H1 (cell line): ENCODE data around the gene RAB11FIP5. TPM values are rescaled to one million over a fixed set of nuclear protein-coding genes. Genes with fewer than 3 reads are reported as not detected.

Source experiments
- CTCF ChIA-PET: fragments of 300-600 bp; sonication (Branson Sonifier 250); formaldehyde crosslinking; loops from one replicate; lab custom pipeline; 2021; ENCODE audit not compliant: partially characterized antibody; lab: Charles Lee
- POLR2A ChIA-PET: fragments of 300-600 bp; sonication (Branson Sonifier 250); formaldehyde crosslinking; loops from one replicate; lab custom pipeline; 2021; ENCODE audit warnings: inconsistent platforms; ENCODE audit not compliant: partially characterized antibody; lab: Charles Lee
- DNase-seq, 2 experiments: peaks; one replicate each; pipeline versions ENCODE4 v3.0.0 to v3.0.0-alpha.2; 2010 to 2022; ENCODE audit warnings: low spot score in 2 of 2, low read depth in 1 of 2, mixed read lengths in 1 of 2
- FAIRE-seq: peaks from 2 replicates; lab custom pipeline; 2011; peaks lifted over from hg19 to GRCh38; lab: Jason Lieb, UNC
- H2AFZ ChIP-seq: 2 replicates; pipeline ENCODE4 v1.8.1; 2012; ENCODE audit warnings: low read length, inconsistent platforms
- H2AK5ac ChIP-seq: 2 replicates; pipeline ENCODE4 v1.6.1; 2013; ENCODE audit warnings: low read depth, low read length
- H2BK120ac ChIP-seq: replicated peaks from 2 replicates; pipeline ENCODE3; 2013; ENCODE audit warnings: low read depth, low read length, inconsistent platforms
- H2BK12ac ChIP-seq: 2 replicates; pipeline ENCODE4 v1.6.1; 2013; ENCODE audit warnings: low read depth, low read length
- H2BK15ac ChIP-seq: 2 replicates; pipeline ENCODE4 v1.6.1; 2013; ENCODE audit warnings: low read length
- H2BK20ac ChIP-seq: 2 replicates; pipeline ENCODE4 v1.6.1; 2013; ENCODE audit warnings: low read length
- H2BK5ac ChIP-seq: 2 replicates; pipeline ENCODE4 v1.6.1; 2013; ENCODE audit warnings: low read depth, low read length
- H3K14ac ChIP-seq: 2 replicates; pipeline ENCODE4 v1.6.1; 2013; ENCODE audit warnings: inconsistent platforms; ENCODE audit not compliant: insufficient read length
- H3K18ac ChIP-seq: 2 replicates; pipeline ENCODE4 v1.6.1; 2013; ENCODE audit warnings: low read length; ENCODE audit errors: extremely low read depth
- H3K23ac ChIP-seq: 2 replicates; pipeline ENCODE4 v1.6.1; 2013; ENCODE audit warnings: inconsistent platforms; ENCODE audit not compliant: insufficient read length
- H3K23me2 ChIP-seq: 2 replicates; pipeline ENCODE4 v1.6.1; 2013; ENCODE audit warnings: low read depth, low read length
- H3K27ac ChIP-seq: 2 replicates; pipeline ENCODE4 v1.6.1; 2011; ENCODE audit warnings: low read depth, low read length, inconsistent platforms
- H3K27me3 ChIP-seq, 4 experiments: replicated peaks in 1 of 4; 1 replicate in 1 of 4; 2 replicates in 3 of 4; pipeline versions ENCODE4 v1.6.1 to v1.8.1; 2011 to 2013; ENCODE audit warnings: low read length in 3 of 4, mild to moderate bottlenecking in 3 of 4, inconsistent platforms in 2 of 4, mixed read lengths in 2 of 4, moderate library complexity in 1 of 4; ENCODE audit not compliant: control insufficient read depth in 3 of 4, insufficient read depth in 3 of 4; ENCODE audit errors: extremely low read depth in 1 of 4
- H3K36me3 ChIP-seq, 4 experiments: 2 replicates each; pipeline versions ENCODE4 v1.6.1 to v1.8.1; 2011 to 2013; ENCODE audit warnings: mild to moderate bottlenecking in 4 of 4, low read length in 3 of 4, moderate library complexity in 2 of 4, control low read depth in 1 of 4, inconsistent platforms in 1 of 4; ENCODE audit not compliant: insufficient read depth in 4 of 4, control insufficient read depth in 2 of 4
- H3K4ac ChIP-seq: replicated peaks from 2 replicates; pipeline ENCODE3; 2013; ENCODE audit warnings: low read length, low read depth, mixed read lengths, inconsistent platforms; ENCODE audit not compliant: insufficient read length
- H3K4me1 ChIP-seq, 4 experiments: replicated peaks in 1 of 4; 1 replicate in 1 of 4; 2 replicates in 3 of 4; pipeline versions ENCODE4 v1.6.1 to v1.8.1; 2011 to 2013; ENCODE audit warnings: low read length in 3 of 4, inconsistent platforms in 2 of 4, mixed read lengths in 1 of 4; ENCODE audit not compliant: insufficient read depth in 4 of 4, control insufficient read depth in 3 of 4
- H3K4me2 ChIP-seq, 2 experiments: 2 replicates each; pipeline versions ENCODE4 v1.6.1 to v1.8.1; 2011 to 2013; ENCODE audit warnings: low read depth in 2 of 2, low read length in 2 of 2, control low read depth in 1 of 2, inconsistent platforms in 1 of 2, mild to moderate bottlenecking in 1 of 2; ENCODE audit not compliant: insufficient read depth in 1 of 2
- H3K4me3 ChIP-seq, 4 experiments: fragments of 200-600, 300-600 bp in 1 of 4; sonication (generic), shearing (Covaris generic), sonication (Bioruptor Twin) in 1 of 4; 2 replicates each; pipeline versions ENCODE4 v1.5.1 to v1.8.1; 2011 to 2016; ENCODE audit warnings: low read length in 4 of 4, low read depth in 3 of 4, control low read depth in 2 of 4, inconsistent platforms in 2 of 4, mild to moderate bottlenecking in 2 of 4, mixed read lengths in 1 of 4, moderate library complexity in 1 of 4; ENCODE audit not compliant: insufficient read depth in 2 of 4; ENCODE audit errors: extremely low read depth in 1 of 4
- H3K56ac ChIP-seq: replicated peaks from 2 replicates; pipeline ENCODE3; 2013; ENCODE audit warnings: low read depth, mild to moderate bottlenecking, mixed read lengths, low read length, inconsistent platforms; ENCODE audit not compliant: insufficient read length
- H3K79me1 ChIP-seq: 2 replicates; pipeline ENCODE4 v1.6.1; 2013; ENCODE audit warnings: low read depth, low read length, control low read depth
- H3K79me2 ChIP-seq, 2 experiments: 2 replicates each; pipeline versions ENCODE4 v1.6.1 to v1.8.1; 2012 to 2013; ENCODE audit warnings: low read length in 2 of 2, mild to moderate bottlenecking in 2 of 2, inconsistent platforms in 1 of 2; ENCODE audit not compliant: insufficient read depth in 2 of 2, control insufficient read depth in 1 of 2
- H3K9ac ChIP-seq, 4 experiments: replicated peaks in 1 of 4; 1 replicate in 1 of 4; 2 replicates in 3 of 4; pipeline versions ENCODE4 v1.6.1 to v1.8.1; 2011 to 2013; ENCODE audit warnings: low read depth in 3 of 4, low read length in 3 of 4, control low read depth in 2 of 4, mild to moderate bottlenecking in 2 of 4, moderate library complexity in 2 of 4, inconsistent platforms in 1 of 4; ENCODE audit errors: extremely low read depth in 1 of 4
- H3K9me3 ChIP-seq, 2 experiments: 2 replicates each; pipeline versions ENCODE4 v1.6.1 to v1.8.1; 2012 to 2013; ENCODE audit warnings: mild to moderate bottlenecking in 2 of 2, moderate library complexity in 2 of 2, control low read depth in 1 of 2, inconsistent platforms in 1 of 2, low read depth in 1 of 2, low read length in 1 of 2, mixed read lengths in 1 of 2; ENCODE audit not compliant: insufficient read depth in 2 of 2
- H4K20me1 ChIP-seq, 2 experiments: replicated peaks in 1 of 2; 2 replicates each; pipeline versions ENCODE3 to v1.8.1; 2011 to 2013; ENCODE audit warnings: inconsistent platforms in 2 of 2, low read length in 2 of 2, mild to moderate bottlenecking in 1 of 2; ENCODE audit not compliant: insufficient read depth in 2 of 2, control insufficient read depth in 1 of 2
- H4K5ac ChIP-seq: 2 replicates; pipeline ENCODE4 v1.6.1; 2013; ENCODE audit warnings: low read length, low read depth, mixed read lengths, inconsistent platforms; ENCODE audit not compliant: insufficient read length
- H4K8ac ChIP-seq: 2 replicates; pipeline ENCODE4 v1.8.0; 2013; ENCODE audit warnings: mild to moderate bottlenecking, moderate library complexity, low read length, inconsistent platforms; ENCODE audit not compliant: insufficient read depth; ENCODE audit errors: extremely low read depth
- H4K91ac ChIP-seq: replicated peaks from 2 replicates; pipeline ENCODE3; 2013; ENCODE audit warnings: low read length, mixed read lengths, inconsistent platforms; ENCODE audit not compliant: insufficient read length
- ATF3 ChIP-seq: IDR thresholded peaks from 2 replicates; pipeline ENCODE4 v1.6.1; 2011; ENCODE audit warnings: low read depth, mild to moderate bottlenecking, low read length; ENCODE audit not compliant: insufficient read depth
- CBX5 ChIP-seq: fragments of 300-800, 300-1000 bp; sonication (generic); IDR thresholded peaks from 2 replicates; pipeline ENCODE4 v1.7.1; 2016; ENCODE audit warnings: antibody characterized with exemption, low read length, low read depth
- EZH2 ChIP-seq: fragments of 200-600 bp; sonication (generic); IDR thresholded peaks from 2 replicates; pipeline ENCODE4 v1.7.1; 2012; ENCODE audit warnings: low read depth, mild to moderate bottlenecking, moderate library complexity, low read length, inconsistent platforms; ENCODE audit not compliant: severe bottlenecking
- JUND ChIP-seq: IDR thresholded peaks from 2 replicates; pipeline ENCODE4 v1.6.1; 2011; ENCODE audit warnings: mild to moderate bottlenecking, improper control_type of control experiment, low read length
- KDM1A ChIP-seq: fragments of 200-600, 300-600 bp; sonication (generic); IDR thresholded peaks from 2 replicates; pipeline ENCODE4 v1.7.1; 2016; ENCODE audit warnings: mild to moderate bottlenecking, low read length, borderline replicate concordance
- NANOG ChIP-seq: IDR thresholded peaks from 2 replicates; pipeline ENCODE4 v1.6.1; 2011; ENCODE audit warnings: low read length, low read depth, mild to moderate bottlenecking, inconsistent platforms; ENCODE audit not compliant: insufficient read depth, poor library complexity, severe bottlenecking
- USF2 ChIP-seq: IDR thresholded peaks from 2 replicates; pipeline ENCODE4 v1.6.1; 2011; ENCODE audit warnings: low read length, improper control_type of control experiment
- WGBS, 2 experiments: shearing (Covaris generic) in 1 of 2; methylation state at CpG; one replicate each; pipeline versions ENCODE4 v1.1.6 to v1.1.7; 2013 to 2015; ENCODE audit warnings: low lambda C conversion rate in 2 of 2, mixed read lengths in 2 of 2, inconsistent platforms in 1 of 2, low coverage in 1 of 2, missing lambda C conversion rate in 1 of 2; ENCODE audit not compliant: insufficient replicate concordance in 2 of 2, insufficient coverage in 1 of 2, insufficient read length in 1 of 2; ENCODE audit errors: extremely low coverage in 1 of 2, missing lambda C conversion rate in 1 of 2; 5-methylcytosine and 5-hydroxymethylcytosine counted together
- polyA plus RNA-seq, 7 experiments: library from polyadenylated mRNA; depleted of rRNA in 3 of 7; stranded (reverse) in 5 of 7; unstranded in 2 of 7; fragments of >200 nt in 5 of 7; fragments of 200-250 nt in 2 of 7; gene quantifications; 1 replicate in 5 of 7; 2 replicates in 1 of 7; 4 replicates in 1 of 7; pipeline versions ENCODE4 v1.2.1 to v1.2.3, GENCODE V29; 2011 to 2013; ENCODE audit warnings: missing spikeins in 2 of 7, mixed read lengths in 2 of 7
- total RNA-seq: library from RNA; stranded (reverse); fragmentation: NEBNext Ultra II Directional; extraction: Animal tissue kit (Norgen Biotek cat#: 25700); gene quantifications from 2 replicates; pipeline ENCODE4 v1.2.1, GENCODE V29; 2021

The RAB11FIP5 gene
- total and polyA plus RNA-seq, 2 of the 8 experiments (the other 6 are each of a cell fraction or from before 2014, with no cell fraction given), result 6.3 to 17.0 TPM

- H3K79me2 ChIP-seq, result no peaks in the 10 kb centered on the region
- no peak overlapping the region for H3K18ac ChIP-seq
- H3K4me3 ChIP-seq, result no peak overlapping the region
- ChIA-PET CTCF (interaction anchor here (0.8 to 2.0 kb wide), 8 partner anchors 34 to 180 kb away, joined by 3 to 7 read pairs (median 4); no protein-coding TSS in a partner anchor), POLR2A (interaction anchor here (1.0 kb wide), 1 partner anchor 114 kb away, joined by 4 read pairs; no protein-coding TSS in a partner anchor)
- FAIRE-seq, result no peak
- H3K27ac ChIP-seq, result no peak overlapping the region
- no peak overlapping the region for H3K4ac ChIP-seq
- H3K4me2 ChIP-seq, result no peak overlapping the region
- no peak for DNase-seq
- H3K23ac ChIP-seq, result no peak overlapping the region
- no peaks in the 10 kb centered on the region for H3K23me2 ChIP-seq
- no peak overlapping the region for H2AK5ac ChIP-seq
- no peak overlapping the region for H3K9ac ChIP-seq
- H3K14ac ChIP-seq, result no peak overlapping the region
- no peak overlapping the region for H3K56ac ChIP-seq
- no peak overlapping the region for H4K5ac ChIP-seq
- H3K4me1 ChIP-seq, result peaks cover 0 to 16% (median 8%) of the 10 kb centered on the region in 4 experiments; a peak in 5 of 7 replicates
- WGBS, 2 experiments, result 91% methylated on average over 7 of the region's 10 CpGs; no CpG with 5 or more reads in 1 of the 2 experiments
- H4K8ac ChIP-seq, result no peak overlapping the region
- H3K79me1 ChIP-seq, result no peaks in the 10 kb centered on the region
- H2BK120ac ChIP-seq, result no peak overlapping the region
- no peak overlapping the region for H2BK5ac ChIP-seq
- no peak overlapping the region for H2BK15ac ChIP-seq
- H3K27me3 ChIP-seq, result no peaks in the 10 kb centered on the region
- H2BK20ac ChIP-seq, result no peak overlapping the region
- H3K9me3 ChIP-seq, result no peaks in the 10 kb centered on the region
- no peak overlapping the region for H4K91ac ChIP-seq
- no peak overlapping the region for H2AFZ ChIP-seq
- H3K36me3 ChIP-seq, result no peaks in the 10 kb centered on the region; a peak in 1 of 8 replicates
- no peak overlapping the region for H2BK12ac ChIP-seq
- peaks cover 5 to 10% of the 10 kb centered on the region in 2 experiments for H4K20me1 ChIP-seq
- no peak for TF ChIP-seq EZH2
- TF ChIP-seq JUND, result no peak
- no peak for TF ChIP-seq KDM1A
- no peak for TF ChIP-seq USF2
- TF ChIP-seq NANOG, result no peak
- TF ChIP-seq ATF3, result no peak
- TF ChIP-seq CBX5, result no peak
Observed at GRCh38 chr2:73031725-73032701, 80.7 kb downstream of the RAB11FIP5 start.
